GM23338 (cell line): Measurements from ENCODE around the gene MLPH. TPM values are rescaled to one million over a fixed set of nuclear protein-coding genes. Genes with fewer than 3 reads are reported as not detected.

Experiments
- ATAC-seq: fragments of 200-7000 bp; cut with Tn5 transposase; 3 replicates; pipeline ENCODE4 v1.9.1; 2020
- DNase-seq: peaks from one replicate; pipeline ENCODE4 v3.0.0-alpha.2; 2015; ENCODE audit warnings: low spot score
- H2AFZ ChIP-seq: fragments of 200-600 bp; sonication (generic); 2 replicates; pipeline ENCODE4 v1.8.0; 2016; ENCODE audit warnings: antibody characterized with exemption, mild to moderate bottlenecking, moderate library complexity
- H3F3A ChIP-seq: fragments of 200-600 bp; sonication (generic); replicated peaks from 2 replicates; pipeline ENCODE4 v1.8.0; 2017; ENCODE audit warnings: antibody characterized with exemption, mixed run types, low read depth
- H3K27ac ChIP-seq: fragments of 200-600 bp; sonication (generic); 2 replicates; pipeline ENCODE4 v1.6.1; 2016; ENCODE audit warnings: low read depth
- H3K27me3 ChIP-seq: fragments of 200-600 bp; sonication (generic); 2 replicates; pipeline ENCODE4 v1.8.0; 2016; ENCODE audit warnings: mild to moderate bottlenecking, mixed run types, moderate library complexity; ENCODE audit not compliant: insufficient read depth
- H3K36me3 ChIP-seq: fragments of 200-600 bp; sonication (generic); 2 replicates; pipeline ENCODE4 v1.8.0; 2016; ENCODE audit warnings: mild to moderate bottlenecking; ENCODE audit not compliant: insufficient read depth
- H3K4me1 ChIP-seq: fragments of 200-600 bp; sonication (generic); 2 replicates; pipeline ENCODE4 v1.8.0; 2016; ENCODE audit warnings: mild to moderate bottlenecking, moderate library complexity; ENCODE audit not compliant: insufficient read depth
- H3K4me2 ChIP-seq: fragments of 200-600 bp; sonication (generic); 2 replicates; pipeline ENCODE4 v1.7.1; 2017; ENCODE audit warnings: mixed run types
- H3K4me3 ChIP-seq: fragments of 200-600 bp; sonication (generic); 2 replicates; pipeline ENCODE4 v1.6.1; 2016; ENCODE audit warnings: mixed run types
- H3K79me2 ChIP-seq: fragments of 200-600 bp; sonication (generic); replicated peaks from 2 replicates; pipeline ENCODE4 v1.8.0; 2017; ENCODE audit warnings: mild to moderate bottlenecking; ENCODE audit not compliant: insufficient read depth
- H3K9me2 ChIP-seq: fragments of 200-600 bp; sonication (generic); 2 replicates; pipeline ENCODE4 v1.8.0; 2017; ENCODE audit not compliant: insufficient read depth
- H4K20me1 ChIP-seq: fragments of 200-600 bp; sonication (generic); replicated peaks from 2 replicates; pipeline ENCODE4 v1.8.0; 2017; ENCODE audit warnings: mild to moderate bottlenecking; ENCODE audit not compliant: insufficient read depth
- H3K27ac Mint-ChIP-seq: 2 replicates; pipeline ENCODE4 v1.8.0; 2020; ENCODE audit warnings: inconsistent platforms, mild to moderate bottlenecking, moderate library complexity, mixed read lengths
- H3K27me3 Mint-ChIP-seq: 3 replicates; pipeline ENCODE4 v1.8.0; 2022; ENCODE audit warnings: low read depth, mild to moderate bottlenecking, moderate library complexity, mixed read lengths, inconsistent platforms; ENCODE audit not compliant: insufficient read depth, poor library complexity
- H3K36me3 Mint-ChIP-seq: 3 replicates; pipeline ENCODE4 v1.8.0; 2021; ENCODE audit warnings: low read depth, mild to moderate bottlenecking, inconsistent platforms, moderate library complexity, mixed read lengths
- H3K4me1 Mint-ChIP-seq: 3 replicates; pipeline ENCODE4 v1.8.0; 2020; ENCODE audit warnings: mild to moderate bottlenecking, inconsistent platforms, mixed read lengths
- H3K4me3 Mint-ChIP-seq: 3 replicates; pipeline ENCODE4 v1.8.0; 2021; ENCODE audit warnings: moderate library complexity, mild to moderate bottlenecking, inconsistent platforms, mixed read lengths
- H3K9me3 Mint-ChIP-seq: 3 replicates; pipeline ENCODE4 v1.8.0; 2020; ENCODE audit warnings: moderate library complexity, mild to moderate bottlenecking, inconsistent platforms, mixed read lengths
- EZH2 ChIP-seq: fragments of 200-600 bp; sonication (generic); IDR thresholded peaks from one replicate; pipeline ENCODE4 v1.8.0; 2017; ENCODE audit warnings: antibody characterized with exemption, mild to moderate bottlenecking, low read depth; ENCODE audit not compliant: unreplicated experiment
- EZH2phosphoT487 ChIP-seq: fragments of 200-600 bp; sonication (generic); IDR thresholded peaks from one replicate; pipeline ENCODE4 v1.8.1; 2018; ENCODE audit warnings: antibody characterized with exemption; ENCODE audit not compliant: unreplicated experiment
- JUNB ChIP-seq: IDR thresholded peaks from one replicate; pipeline ENCODE4 v1.6.1; 2016; ENCODE audit warnings: antibody characterized with exemption; ENCODE audit not compliant: unreplicated experiment
- NANOG ChIP-seq: IDR thresholded peaks from 2 replicates; pipeline ENCODE4 v1.6.1; 2016; ENCODE audit warnings: antibody characterized with exemption, borderline replicate concordance
- POLR2AphosphoS5 ChIP-seq: IDR thresholded peaks from 2 replicates; pipeline ENCODE4 v1.6.1; 2016; ENCODE audit warnings: antibody characterized with exemption, low read depth
- REST ChIP-seq: IDR thresholded peaks from one replicate; pipeline ENCODE4 v1.6.1; 2018; ENCODE audit warnings: antibody characterized with exemption; ENCODE audit not compliant: unreplicated experiment
- ZNF331 ChIP-seq: fragments of 250-450 bp; sonication (Bioruptor Pico); IDR thresholded peaks from 2 replicates; pipeline ENCODE4 v1.5.0; 2020; ENCODE audit warnings: low read depth, mild to moderate bottlenecking, moderate library complexity
- ZNF462 ChIP-seq: fragments of 250-450 bp; sonication (Bioruptor Pico); IDR thresholded peaks from 2 replicates; pipeline ENCODE4 v1.5.0; 2020; ENCODE audit warnings: mild to moderate bottlenecking, moderate library complexity
- polyA plus RNA-seq: library from polyadenylated mRNA; unstranded; fragments of >200 nt; fragmentation: Nextera tagmentation; extraction: Ambion mirVana; gene quantifications from 2 replicates; pipeline ENCODE4 v1.2.1, GENCODE V29; 2016
- total RNA-seq: library from RNA; depleted of rRNA; stranded (reverse); fragments of >200 nt; shearing (Covaris generic); gene quantifications from 2 replicates; pipeline ENCODE4 v1.2.3, GENCODE V29; 2014

MLPH gene
- total and polyA plus RNA-seq, 2 experiments from 2014 or later = 13.6 to 16.5 TPM

DNA sequence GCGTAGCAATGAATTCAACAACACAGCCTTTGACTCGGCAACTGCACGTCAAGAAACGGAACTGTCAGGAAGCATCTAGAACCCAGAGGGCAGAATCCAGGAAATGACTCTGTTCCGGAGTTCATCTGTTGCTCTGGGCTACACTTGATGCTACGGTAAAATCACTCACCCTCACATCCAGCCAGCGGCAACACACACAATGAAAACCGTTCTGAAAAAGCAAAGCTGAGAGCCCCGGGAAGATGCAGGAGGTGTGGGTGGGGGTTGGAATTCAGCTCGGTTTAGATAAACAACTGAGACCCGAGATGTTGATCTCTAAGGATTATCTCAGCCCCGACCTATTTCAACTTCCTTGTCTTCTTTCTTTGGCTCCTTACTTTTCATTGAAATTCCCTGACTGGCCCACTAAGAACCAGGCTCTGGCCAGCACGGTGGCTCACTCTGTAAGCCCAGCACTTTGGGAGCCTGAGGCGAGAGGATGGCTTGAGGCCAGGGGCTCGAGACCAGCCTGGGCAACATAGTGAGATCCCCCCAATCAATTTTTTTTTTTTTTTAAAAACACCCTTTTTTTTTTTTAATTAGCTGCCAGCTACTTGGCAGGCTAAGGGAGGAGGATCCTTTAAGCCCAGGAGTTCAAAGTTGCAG, 116.8 kb downstream of the MLPH start:
- peaks cover 24% of the 10 kb centered on the region for H3K4me1 ChIP-seq
- H3K27ac ChIP-seq = no peak overlapping the region
- no peaks in the 10 kb centered on the region for H3K27me3 ChIP-seq
- ATAC-seq (peak; percentile 52), DNase-seq (peak; percentile 56)
- 0 out of 2 replicates have a peak, but pooled peaks cover 4% of the 10 kb centered on the region for H3K9me2 ChIP-seq
- H3K79me2 ChIP-seq = no peaks in the 10 kb centered on the region
- H3K36me3 Mint-ChIP-seq = peaks cover 32% of the 10 kb centered on the region
- H3K36me3 ChIP-seq = no peaks in the 10 kb centered on the region
- H3K4me3 ChIP-seq = no peak overlapping the region
- peaks cover 39% of the 10 kb centered on the region for H3K9me3 Mint-ChIP-seq
- peaks cover 2% of the 10 kb centered on the region; the same call in 1 of the 2 replicates for H3F3A ChIP-seq
- H4K20me1 ChIP-seq = no peaks in the 10 kb centered on the region
- 0 out of 2 replicates have a peak overlapping the region, but pooled peaks have one; percentile 2 for H2AFZ ChIP-seq
- H3K4me1 Mint-ChIP-seq = peaks cover 42% of the 10 kb centered on the region
- no peak for TF ChIP-seq ZNF331 (CRISPR knock-in tag)
- no peak for TF ChIP-seq REST
- TF ChIP-seq EZH2 = no peak
- TF ChIP-seq EZH2phosphoT487 = no peak
- TF ChIP-seq ZNF462 (CRISPR knock-in tag) = no peak
- no peak for TF ChIP-seq JUNB
- no peak for TF ChIP-seq NANOG
- no peak for TF ChIP-seq POLR2AphosphoS5
- no peak overlapping the region for H3K4me3 Mint-ChIP-seq
- H3K4me2 ChIP-seq = no peak overlapping the region
- peak overlapping the region; percentile 19; the same call in 1 of the 2 replicates for H3K27ac Mint-ChIP-seq
- peaks cover 39% of the 10 kb centered on the region for H3K27me3 Mint-ChIP-seq
